Neural cell (in vitro differentiated cells): Measurements from ENCODE around the gene IDI1.

Source experiments
- CTCF ChIP-seq: fragments of 450-650 bp; IDR thresholded peaks from 2 replicates; pipeline ENCODE4 v1.5.1; 2014; ENCODE audit warnings: antibody characterized with exemption, mild to moderate bottlenecking, moderate library complexity; ENCODE audit not compliant: poor library complexity, severe bottlenecking
- EP300 ChIP-seq: fragments of 450-650 bp; conservative IDR thresholded peaks from 2 replicates; pipeline ENCODE4 v1.6.1; 2014; ENCODE audit warnings: antibody characterized with exemption, mild to moderate bottlenecking, moderate library complexity; ENCODE audit not compliant: poor library complexity, severe bottlenecking
- EZH2 ChIP-seq: fragments of 200-600, 300-800 bp; shearing (Covaris generic), sonication (generic); IDR thresholded peaks from 2 replicates; pipeline ENCODE4 v1.6.1; 2014; ENCODE audit warnings: antibody characterized with exemption, low read length, borderline replicate concordance, mild to moderate bottlenecking; ENCODE audit not compliant: insufficient read depth, poor library complexity, severe bottlenecking
- MXI1 ChIP-seq: fragments of 450-650 bp; conservative IDR thresholded peaks from 2 replicates; pipeline ENCODE4 v1.6.1; 2014; ENCODE audit warnings: antibody characterized with exemption, mild to moderate bottlenecking; ENCODE audit not compliant: poor library complexity, severe bottlenecking
- POLR2AphosphoS5 ChIP-seq: IDR thresholded peaks from 2 replicates; pipeline ENCODE4 v1.6.1; 2012
- RAD21 ChIP-seq: fragments of 450-650 bp; conservative IDR thresholded peaks from 2 replicates; pipeline ENCODE4 v1.6.1; 2014; ENCODE audit warnings: antibody characterized with exemption, mild to moderate bottlenecking, moderate library complexity
- REST ChIP-seq: IDR thresholded peaks from 2 replicates; pipeline ENCODE4 v1.6.1; 2012; ENCODE audit warnings: borderline replicate concordance
- TAF1 ChIP-seq: IDR thresholded peaks from 2 replicates; pipeline ENCODE4 v1.6.1; 2012; ENCODE audit warnings: low read depth

GRCh38 chr10:1084011-1084950 is 35.4 kb upstream of the IDI1 start:
- no peak for TF ChIP-seq POLR2AphosphoS5
- no peak for TF ChIP-seq EZH2
- TF ChIP-seq RAD21 = no peak
- TF ChIP-seq CTCF = no peak
- no peak for TF ChIP-seq MXI1
- TF ChIP-seq REST = no peak
- no peak for TF ChIP-seq TAF1
- TF ChIP-seq EP300 = no peak
